HG02981 (cell line): ENCODE results near the gene CDHR3.

Experiments used
- ATAC-seq: cut with Tn5 transposase; IDR thresholded peaks from one replicate; pipeline ENCODE4 v1.9.1; 2021; ENCODE audit warnings: mild to moderate bottlenecking, moderate library complexity; ENCODE audit not compliant: unreplicated experiment

Gene CDHR3

GRCh38 chr7:106063024-106063423, 100.0 kb downstream of the CDHR3 start:
- ATAC-seq: no peak

- no peak for ATAC-seq
These were observed 100.6 kb downstream of the CDHR3 start for GRCh38 chr7:106063692-106064091.

GRCh38 chr7:106064316-106064715, 101.3 kb downstream of the CDHR3 start:
- no peak for ATAC-seq

- no peak for ATAC-seq
These were observed 101.9 kb downstream of the CDHR3 start for GRCh38 chr7:106064771-106065574.

- ATAC-seq: no peak
These were observed 102.8 kb downstream of the CDHR3 start for GRCh38 chr7:106065575-106066500.

GRCh38 chr7:106067678-106068077, 104.6 kb downstream of the CDHR3 start:
- ATAC-seq: no peak

GRCh38 chr7:106068538-106068961, 105.5 kb downstream of the CDHR3 start:
- ATAC-seq: no peak

GRCh38 chr7:106068986-106069385, 105.9 kb downstream of the CDHR3 start:
- no peak for ATAC-seq

- ATAC-seq: no peak
These were observed 106.6 kb downstream of the CDHR3 start for GRCh38 chr7:106069471-106070200.

GRCh38 chr7:106070201-106070551, 107.1 kb downstream of the CDHR3 start:
- ATAC-seq: no peak

GRCh38 chr7:106070567-106071254, 107.6 kb downstream of the CDHR3 start:
- no peak for ATAC-seq

- ATAC-seq: peak; percentile 95
These were observed 108.4 kb downstream of the CDHR3 start for GRCh38 chr7:106071356-106071998.

- no peak for ATAC-seq
These were observed 109.1 kb downstream of the CDHR3 start for GRCh38 chr7:106071999-106072714.

GRCh38 chr7:106072715-106073091, 109.6 kb downstream of the CDHR3 start:
- ATAC-seq: no peak

- ATAC-seq: no peak
These were observed 110.6 kb downstream of the CDHR3 start for GRCh38 chr7:106073701-106074100.

- no peak for ATAC-seq
These were observed 111.2 kb downstream of the CDHR3 start for GRCh38 chr7:106074257-106074656.

- no peak for ATAC-seq
These were observed 112.9 kb downstream of the CDHR3 start for GRCh38 chr7:106075937-106076336.

- ATAC-seq: no peak
These were observed 113.5 kb downstream of the CDHR3 start for GRCh38 chr7:106076537-106076936.

- no peak for ATAC-seq
These were observed 117.4 kb downstream of the CDHR3 start for GRCh38 chr7:106080300-106080987.
